ENCODE data around the gene IGSF22.

IGSF22 gene

DNA sequence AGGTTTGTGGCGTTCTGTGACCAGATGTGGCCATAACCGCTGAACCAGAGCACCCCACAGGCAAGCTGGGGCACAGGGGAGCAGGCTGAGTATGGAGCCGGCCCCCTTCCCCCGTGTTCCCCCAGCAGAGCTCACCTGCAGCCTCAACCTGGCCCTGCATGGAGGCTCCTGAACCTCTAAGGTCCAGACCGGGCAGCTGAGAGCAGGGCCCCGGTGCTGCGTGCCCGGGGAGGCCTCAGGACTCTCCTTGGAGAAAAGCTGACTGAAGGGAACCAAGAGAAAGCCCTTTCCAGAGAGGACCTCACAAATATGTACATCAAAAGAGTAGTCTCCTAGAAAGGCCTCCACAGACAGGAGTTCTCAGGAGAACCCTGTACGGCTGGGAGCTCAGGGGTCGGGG is 17.4 kb upstream of the IGSF22 start:
- no peak for DNase-seq

- DNase-seq = no peak
Measured at GRCh38 chr11:18741783-18742182, 15.8 kb upstream of the IGSF22 start.

DNA sequence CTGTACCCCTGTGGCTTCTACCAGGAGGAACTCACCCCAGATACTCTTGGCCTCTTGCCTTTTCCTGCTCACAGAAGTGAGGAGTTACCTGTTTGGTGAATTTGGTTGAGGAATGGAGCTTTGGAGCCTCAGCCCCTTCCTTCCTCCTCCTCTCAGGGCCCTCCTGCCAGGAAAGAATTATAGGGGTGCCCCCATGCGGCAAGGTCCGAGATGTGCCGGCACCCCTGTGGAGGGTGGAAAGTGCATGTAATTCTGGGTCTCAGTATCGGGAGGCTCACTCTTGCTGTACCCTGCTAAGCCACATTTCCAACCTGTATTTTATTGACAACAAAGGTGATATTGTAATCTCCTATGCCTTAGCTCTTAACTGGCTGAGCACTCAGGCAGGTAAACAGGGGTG is 13.7 kb upstream of the IGSF22 start:
- DNase-seq = no peak

DNA sequence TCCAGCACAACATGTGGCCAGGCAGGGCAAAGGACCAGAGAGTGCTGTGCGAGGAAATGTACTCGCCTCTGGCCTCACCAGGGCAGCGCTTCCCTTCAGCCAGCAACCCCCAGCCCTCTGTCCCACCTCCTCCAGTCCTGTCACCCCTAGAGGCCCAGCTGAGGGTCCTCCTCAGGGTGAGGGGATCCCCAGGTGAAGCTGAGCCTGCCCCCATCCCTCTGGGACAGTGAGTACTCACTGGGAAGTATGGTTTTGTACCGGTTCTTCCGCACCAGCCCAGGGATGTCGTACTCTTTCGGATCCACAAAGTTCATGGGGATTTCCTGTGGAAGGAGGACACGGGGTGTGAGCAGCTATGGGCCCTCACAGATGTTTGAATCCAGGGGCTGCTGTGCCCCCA is 11.7 kb upstream of the IGSF22 start:
- DNase-seq = no peak

DNA sequence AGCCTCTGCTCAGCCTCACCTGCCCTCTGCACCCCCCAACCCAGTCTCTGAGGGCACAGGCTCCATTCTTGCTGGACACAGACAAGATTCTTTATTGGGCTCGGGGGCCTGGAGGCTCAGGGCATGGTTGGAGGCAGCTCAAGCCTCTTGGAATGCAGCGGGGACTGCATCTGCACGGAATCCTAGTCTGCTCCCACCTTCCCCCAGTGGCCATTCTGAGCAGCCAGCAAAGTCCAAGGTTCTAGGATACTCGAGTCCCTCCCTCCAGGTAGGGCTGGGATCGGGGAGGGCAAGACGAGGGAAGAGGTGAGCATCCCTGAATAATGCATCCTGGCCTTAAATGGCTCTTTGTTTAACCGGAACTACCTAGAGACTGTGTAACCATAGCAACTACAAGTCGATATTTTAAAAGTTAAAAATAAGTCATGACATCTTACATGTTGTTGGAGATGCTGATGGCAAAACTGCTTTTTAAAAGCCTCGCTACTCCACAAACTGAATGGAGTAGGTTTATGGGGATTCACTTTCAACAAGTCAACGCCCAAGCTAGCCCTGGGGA is 10.7 kb upstream of the IGSF22 start:
- no peak for DNase-seq

GRCh38 chr11:18733202-18733601 is 7.2 kb upstream of the IGSF22 start:
- DNase-seq = no peak

DNA sequence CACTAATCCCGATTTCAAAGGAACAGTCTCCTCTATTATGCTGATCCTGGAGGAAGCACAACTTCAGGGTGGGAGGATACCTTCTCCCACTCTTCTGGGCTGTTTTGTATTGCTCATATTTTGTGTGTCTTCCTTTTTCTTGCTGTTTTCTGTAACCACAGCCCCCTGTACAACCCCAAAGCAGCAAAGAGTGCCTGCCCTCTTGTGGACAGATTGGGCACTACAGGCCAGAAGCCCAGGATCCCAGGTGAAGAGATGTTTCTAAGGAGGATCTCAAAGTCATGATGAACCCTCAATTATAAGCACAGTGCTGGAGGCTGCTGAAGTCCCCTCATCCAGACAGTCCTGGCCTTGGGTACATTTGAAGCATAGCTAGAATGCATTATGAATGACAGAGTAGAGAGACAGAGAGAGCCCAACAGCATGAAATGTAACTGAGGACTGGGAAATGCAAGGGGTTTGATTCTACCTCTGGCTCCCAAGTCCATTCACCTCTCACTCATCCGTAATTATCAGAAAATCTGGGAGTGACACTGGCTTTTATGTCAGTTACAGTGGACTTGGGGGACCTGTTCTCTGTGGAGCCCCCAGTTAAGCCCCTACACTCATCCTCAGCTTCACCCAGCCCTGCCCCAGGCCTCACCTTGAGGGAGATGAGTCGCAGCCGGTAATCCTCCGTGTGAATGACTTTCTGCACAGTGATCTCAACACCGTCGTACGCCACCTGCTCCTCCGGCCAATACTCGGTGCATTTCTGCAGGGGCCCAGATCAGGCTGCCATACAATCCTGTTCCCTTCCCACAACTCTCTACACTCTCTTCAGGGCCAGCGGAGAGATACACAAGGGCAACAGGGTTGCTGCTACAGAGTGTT is 6.2 kb upstream of the IGSF22 start:
- DNase-seq = peak; percentile 34

DNA sequence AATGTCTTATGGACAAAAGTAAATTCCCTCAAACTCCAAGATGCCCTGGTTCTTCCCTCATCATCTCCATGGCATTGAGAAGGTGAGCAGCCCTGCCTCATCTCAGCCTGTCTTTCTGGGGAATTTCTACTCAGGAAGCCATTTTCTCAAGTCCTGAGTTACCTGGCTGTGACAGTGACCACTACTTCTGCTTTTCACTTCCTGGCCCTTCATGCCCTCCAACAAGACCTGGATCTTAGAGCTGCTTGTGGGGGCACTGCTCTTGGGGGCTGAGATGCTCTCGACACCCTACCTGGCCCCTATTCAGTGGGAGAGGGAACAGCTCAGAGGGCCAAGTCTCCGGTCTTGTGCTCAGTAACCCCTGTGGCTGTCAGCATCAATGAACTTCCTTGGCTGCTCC is 5.5 kb upstream of the IGSF22 start:
- no peak for DNase-seq

DNA sequence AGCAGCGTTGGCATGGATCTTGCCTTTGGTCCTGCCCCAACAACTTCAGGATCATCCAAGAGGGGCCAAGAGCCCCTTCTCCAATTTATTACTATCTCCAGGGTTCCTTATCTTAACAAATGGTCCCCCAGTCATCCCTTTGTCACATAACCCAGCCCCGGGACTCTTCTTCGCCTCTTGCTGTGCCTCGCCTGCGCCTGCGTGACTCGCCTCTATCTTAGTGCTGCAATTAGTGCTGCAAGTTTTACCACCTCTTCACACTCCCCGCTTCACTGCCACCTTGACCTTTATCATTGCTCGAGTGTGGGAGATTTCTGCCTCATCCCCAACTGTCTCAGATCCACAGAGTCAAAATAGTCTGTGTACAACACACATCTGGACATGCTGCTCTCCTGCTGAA is 4.0 kb upstream of the IGSF22 start:
- no peak for DNase-seq

GRCh38 chr11:18729426-18729825 is 3.4 kb upstream of the IGSF22 start:
- DNase-seq = no peak

GRCh38 chr11:18728658-18729057 is 2.7 kb upstream of the IGSF22 start:
- DNase-seq = no peak

GRCh38 chr11:18727479-18728236 is 1.7 kb upstream of the IGSF22 start:
- peak; percentile 36 for DNase-seq

GRCh38 chr11:18723991-18724390 is 2.0 kb downstream of the IGSF22 start:
- DNase-seq = no peak

DNA sequence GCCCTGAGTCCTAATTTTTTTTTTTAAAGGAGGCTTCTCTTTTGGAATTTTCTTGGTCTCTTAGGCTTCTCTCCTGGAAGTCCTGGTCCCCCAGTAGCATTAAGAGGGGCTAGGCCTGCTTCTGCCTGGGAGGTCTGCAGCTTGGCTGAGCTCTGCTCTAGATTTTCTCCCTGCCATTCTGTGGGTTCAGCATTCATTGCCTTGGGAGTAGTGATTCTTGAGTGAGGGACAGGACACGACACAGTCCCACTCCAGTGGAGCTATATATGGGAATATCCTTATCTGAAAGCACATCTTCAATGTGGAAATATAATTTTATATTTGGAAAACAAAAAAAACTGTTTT is 3.7 kb downstream of the IGSF22 start:
- DNase-seq = no peak

DNA sequence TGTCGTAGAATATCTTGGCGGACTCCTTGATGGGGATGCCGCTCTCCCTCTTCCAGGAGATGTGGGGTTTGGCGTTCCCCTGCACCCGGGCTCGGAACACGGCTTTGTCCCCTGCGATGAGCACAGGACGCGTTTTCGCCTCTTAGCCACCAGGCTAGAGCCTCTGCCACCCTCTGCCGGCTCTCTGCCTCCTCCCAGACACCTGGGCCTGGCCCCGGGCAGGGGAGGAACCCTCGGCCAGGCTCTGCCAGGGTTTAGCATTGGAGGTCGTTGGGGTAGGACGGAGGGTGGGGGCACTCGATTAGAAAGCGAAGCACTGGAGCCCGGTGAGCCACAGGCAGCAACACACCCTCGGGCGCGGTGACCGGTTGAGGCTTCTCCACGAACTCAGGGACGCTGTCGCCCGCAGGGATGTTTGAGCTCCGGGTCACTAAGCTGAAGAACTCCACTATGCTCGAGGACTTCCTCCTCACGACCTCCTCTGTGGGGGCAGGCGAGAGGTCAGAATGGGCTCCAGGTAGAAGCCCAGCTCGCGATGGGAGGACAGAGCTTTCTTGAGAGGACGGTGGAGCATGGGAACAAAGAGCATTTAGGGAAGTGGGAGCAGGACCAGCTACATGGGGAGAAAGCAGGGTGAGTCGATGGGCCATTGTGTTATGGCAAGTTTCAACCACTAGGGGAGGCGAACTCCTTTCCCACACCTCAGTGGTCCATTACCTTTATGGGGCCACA is 4.3 kb downstream of the IGSF22 start:
- peak; percentile 45 for DNase-seq

GRCh38 chr11:18720808-18721560 is 5.0 kb downstream of the IGSF22 start:
- DNase-seq = peak; percentile 67

DNA sequence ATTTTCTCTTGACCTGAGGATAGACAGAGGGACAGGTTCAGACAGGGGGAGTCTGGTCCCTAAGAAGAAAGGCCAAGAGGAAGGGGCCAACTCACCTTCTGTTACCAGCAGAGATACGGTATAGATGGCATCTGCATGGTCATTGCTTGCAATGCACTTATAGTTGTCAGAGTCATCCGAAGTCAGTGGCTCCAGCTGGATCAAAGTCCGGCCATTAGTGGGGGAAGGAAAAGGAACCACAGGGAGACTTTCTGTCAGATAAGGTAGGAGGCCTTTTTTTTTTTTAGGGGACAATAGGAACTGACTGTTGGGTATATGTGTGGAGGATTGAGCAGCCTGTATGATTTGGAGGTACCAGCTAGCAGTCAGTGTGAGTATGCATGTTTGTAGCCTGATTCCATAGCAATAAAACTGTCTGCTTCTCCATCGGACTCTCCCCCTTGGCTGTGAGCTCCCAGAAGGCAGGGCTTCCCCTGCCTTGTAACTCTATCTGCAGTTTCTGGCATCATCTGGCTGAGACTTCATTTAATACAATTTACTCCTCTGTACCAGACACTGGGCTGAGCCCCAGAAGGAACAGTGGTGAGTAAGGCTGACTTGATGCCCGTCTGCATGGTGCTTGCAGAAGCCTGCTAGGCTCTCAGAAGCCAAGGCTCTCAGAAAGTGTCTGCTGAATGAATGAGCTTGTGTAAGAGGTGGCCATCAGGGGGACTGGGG is 5.7 kb downstream of the IGSF22 start:
- DNase-seq = no peak

- DNase-seq = no peak
Measured at GRCh38 chr11:18715476-18715875, 10.5 kb downstream of the IGSF22 start.

GRCh38 chr11:18714443-18714780 is 11.6 kb downstream of the IGSF22 start:
- no peak for DNase-seq

DNA sequence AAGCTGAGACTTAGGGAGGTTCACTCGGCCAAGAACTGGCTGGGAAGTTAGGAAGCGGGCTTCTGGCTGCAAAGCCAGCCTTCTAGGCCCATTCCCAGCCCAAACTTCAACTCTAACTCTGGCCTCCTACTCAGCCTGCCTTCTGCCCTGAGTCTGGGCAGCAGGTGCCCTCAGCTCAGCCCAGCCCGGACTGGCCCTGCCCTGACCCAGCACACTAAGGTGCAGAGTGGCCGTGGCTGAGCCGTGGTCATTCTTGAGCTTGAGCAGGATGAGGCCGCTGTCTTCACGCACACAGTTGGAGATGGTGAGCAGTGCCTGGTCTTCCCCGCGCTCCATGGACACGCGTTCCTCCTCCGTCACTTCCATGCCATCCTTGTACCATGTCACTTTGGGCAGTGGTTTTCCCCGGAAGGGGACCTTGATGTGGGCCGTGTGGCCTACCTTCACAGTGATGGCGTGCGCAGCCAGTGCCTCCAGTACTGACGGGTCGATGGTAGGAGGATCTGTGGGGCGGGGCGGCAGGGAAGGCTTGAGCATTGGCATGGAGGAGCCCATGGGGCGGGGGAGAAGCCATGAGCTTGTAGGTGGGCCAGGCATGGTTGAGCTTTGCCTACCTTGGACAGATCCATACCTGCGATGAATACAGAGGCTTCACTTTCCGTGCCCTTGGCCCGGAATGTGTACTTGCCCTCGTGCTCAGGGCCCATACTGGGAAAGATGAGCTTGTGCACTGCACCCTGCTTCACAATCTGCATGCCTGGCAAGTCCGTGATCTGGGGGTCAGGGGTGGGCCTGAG is 12.1 kb downstream of the IGSF22 start:
- DNase-seq = no peak

GRCh38 chr11:18710545-18710944 is 15.4 kb downstream of the IGSF22 start:
- no peak for DNase-seq
